Measurements from ENCODE around the gene TNFAIP8L1. TPM values are rescaled to one million over a fixed set of nuclear protein-coding genes. Genes with fewer than 3 reads are reported as not detected.

The TNFAIP8L1 gene
- total and polyA plus RNA-seq, 4 donors, result 12.1 to 22.0 (median 15.7) TPM

- TF ChIP-seq, protein P1, sequence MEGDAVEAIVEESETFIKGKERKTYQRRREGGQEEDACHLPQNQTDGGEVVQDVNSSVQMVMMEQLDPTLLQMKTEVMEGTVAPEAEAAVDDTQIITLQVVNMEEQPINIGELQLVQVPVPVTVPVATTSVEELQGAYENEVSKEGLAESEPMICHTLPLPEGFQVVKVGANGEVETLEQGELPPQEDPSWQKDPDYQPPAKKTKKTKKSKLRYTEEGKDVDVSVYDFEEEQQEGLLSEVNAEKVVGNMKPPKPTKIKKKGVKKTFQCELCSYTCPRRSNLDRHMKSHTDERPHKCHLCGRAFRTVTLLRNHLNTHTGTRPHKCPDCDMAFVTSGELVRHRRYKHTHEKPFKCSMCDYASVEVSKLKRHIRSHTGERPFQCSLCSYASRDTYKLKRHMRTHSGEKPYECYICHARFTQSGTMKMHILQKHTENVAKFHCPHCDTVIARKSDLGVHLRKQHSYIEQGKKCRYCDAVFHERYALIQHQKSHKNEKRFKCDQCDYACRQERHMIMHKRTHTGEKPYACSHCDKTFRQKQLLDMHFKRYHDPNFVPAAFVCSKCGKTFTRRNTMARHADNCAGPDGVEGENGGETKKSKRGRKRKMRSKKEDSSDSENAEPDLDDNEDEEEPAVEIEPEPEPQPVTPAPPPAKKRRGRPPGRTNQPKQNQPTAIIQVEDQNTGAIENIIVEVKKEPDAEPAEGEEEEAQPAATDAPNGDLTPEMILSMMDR (IDR thresholded peaks at IDR 0.05; ENCODE audit: control extremely low read depth, extremely low read depth), result no peak
- ATAC-seq (ENCODE audit: insufficient read depth, low FRiP score) (no peak), DNase-seq (no peak)
- no peaks in the 10 kb centered on the region for H3K27me3 ChIP-seq (ENCODE audit: control insufficient read depth in 3 of 3, insufficient read depth in 3 of 3, low read length in 2 of 3)
- H3K36me3 ChIP-seq (ENCODE audit: control insufficient read depth in 4 of 4, insufficient read depth in 4 of 4, low read length in 4 of 4), result peaks cover 21 to 71% (median 36%) of the 10 kb centered on the region in 4 donors
- 87 to 89% methylated on average over 20 of the region's 20 CpGs for WGBS, 2 donors
- H3K4me1 ChIP-seq (ENCODE audit: control insufficient read depth in 5 of 5, insufficient read depth in 5 of 5, low read length in 5 of 5), result no peaks in the 10 kb centered on the region
- H3K27ac ChIP-seq (ENCODE audit: low read depth in 1 of 2, low read length in 1 of 2), result no peak overlapping the region
- no peak overlapping the region for H3K4me3 ChIP-seq
- peaks cover 0 to 9% (median 4%) of the 10 kb centered on the region in 4 donors for H3K9me3 ChIP-seq (ENCODE audit: control insufficient read depth in 4 of 4, insufficient read depth in 3 of 4, low read length in 3 of 4)
- H3K9ac ChIP-seq (ENCODE audit: insufficient read depth in 1 of 2, low read length in 2 of 2), result no peak overlapping the region
Measured at GRCh38 chr19:4662020-4662695, 22.8 kb downstream of the TNFAIP8L1 start.

DNA sequence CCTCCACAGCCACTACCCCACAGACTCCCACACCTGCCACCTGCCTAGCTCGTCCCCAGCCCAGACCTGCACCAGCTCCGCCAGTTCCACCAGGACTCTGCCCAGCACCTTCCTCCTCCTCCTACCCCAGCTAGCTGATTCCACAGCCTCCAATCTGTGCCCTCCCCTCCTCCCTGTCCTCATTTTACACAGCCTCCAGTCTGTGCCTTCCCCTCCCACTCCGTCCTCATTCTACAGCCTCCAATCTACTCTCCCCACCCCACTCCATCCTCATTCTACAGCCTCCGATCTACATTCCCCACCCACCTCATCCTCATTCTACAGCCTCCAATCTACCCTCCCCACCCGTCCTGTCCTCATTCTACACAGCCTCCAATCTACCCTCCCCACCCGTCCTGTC is 23.5 kb downstream of the TNFAIP8L1 start:
- TF ChIP-seq, protein P1 (IDR thresholded peaks at IDR 0.05; ENCODE audit: control extremely low read depth, extremely low read depth), result no peak
- WGBS, 2 donors, result 97% methylated on average over 6 of the region's 6 CpGs
- Histone ChIP-seq H3K9me3 (ENCODE audit: control insufficient read depth in 4 of 4, insufficient read depth in 3 of 4, low read length in 3 of 4) (peaks cover 0 to 9% (median 4%) of the 10 kb centered on the region in 4 donors), H3K4me3 (no peak overlapping the region), H3K36me3 (ENCODE audit: control insufficient read depth in 4 of 4, insufficient read depth in 4 of 4, low read length in 4 of 4) (peaks cover 18 to 65% (median 35%) of the 10 kb centered on the region in 4 donors), H3K4me1 (ENCODE audit: control insufficient read depth in 5 of 5, insufficient read depth in 5 of 5, low read length in 5 of 5) (no peaks in the 10 kb centered on the region), H3K9ac (ENCODE audit: insufficient read depth in 1 of 2, low read length in 2 of 2) (no peak overlapping the region), H3K27ac (ENCODE audit: low read depth in 1 of 2, low read length in 1 of 2) (no peak overlapping the region), H3K27me3 (ENCODE audit: control insufficient read depth in 3 of 3, insufficient read depth in 3 of 3, low read length in 2 of 3) (no peaks in the 10 kb centered on the region)
- DNase-seq, result no peak
- ATAC-seq (ENCODE audit: insufficient read depth, low FRiP score), result no peak

DNA sequence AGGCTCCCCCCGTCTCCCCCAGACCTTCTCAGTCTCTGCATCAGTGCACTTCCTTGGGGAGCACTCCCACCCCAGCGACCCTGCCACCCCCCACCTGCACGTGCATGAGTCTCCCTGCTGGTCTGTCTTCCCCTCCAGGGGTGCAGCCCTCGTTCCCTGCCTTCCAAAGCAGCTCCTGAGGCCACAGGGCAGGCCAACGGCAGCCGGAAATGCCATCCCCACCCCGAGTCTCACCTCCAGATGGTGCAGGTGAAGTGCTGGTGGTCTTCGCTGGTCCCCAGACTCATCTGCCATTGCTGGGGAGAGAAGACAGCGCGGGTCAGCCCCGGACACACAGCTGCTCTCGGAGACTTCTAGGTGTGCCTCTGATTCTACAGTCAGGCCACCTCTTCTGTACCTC is 25.3 kb downstream of the TNFAIP8L1 start:
- WGBS, 2 donors, result 95 to 96% methylated on average over 12 of the region's 12 CpGs
- TF ChIP-seq, protein P1 (IDR thresholded peaks at IDR 0.05; ENCODE audit: control extremely low read depth, extremely low read depth), result no peak
- Histone ChIP-seq H3K9ac (ENCODE audit: insufficient read depth in 1 of 2, low read length in 2 of 2) (no peak overlapping the region), H3K27me3 (ENCODE audit: control insufficient read depth in 3 of 3, insufficient read depth in 3 of 3, low read length in 2 of 3) (no peaks in the 10 kb centered on the region), H3K27ac (ENCODE audit: low read depth in 1 of 2, low read length in 1 of 2) (no peak overlapping the region), H3K36me3 (ENCODE audit: control insufficient read depth in 4 of 4, insufficient read depth in 4 of 4, low read length in 4 of 4) (peaks cover 14 to 60% (median 23%) of the 10 kb centered on the region in 4 donors), H3K4me3 (no peak overlapping the region), H3K9me3 (ENCODE audit: control insufficient read depth in 4 of 4, insufficient read depth in 3 of 4, low read length in 3 of 4) (peaks cover 0 to 2% (median 0%) of the 10 kb centered on the region in 4 donors), H3K4me1 (ENCODE audit: control insufficient read depth in 5 of 5, insufficient read depth in 5 of 5, low read length in 5 of 5) (peaks cover 4 to 5% (median 4%) of the 10 kb centered on the region in 5 donors)
- no peak for DNase-seq
- ATAC-seq (ENCODE audit: insufficient read depth, low FRiP score), result no peak
